ENCODE data around the gene SRSF2.
A peak's percentile ranks its signal among the peaks of the same experiment; 100 is the strongest.
"Not testable (repeated sequence)": the region's sequence is repeated elsewhere in the genome, so short reads cannot be mapped to it uniquely, and the experiment has no call there.

Gene SRSF2

DNA sequence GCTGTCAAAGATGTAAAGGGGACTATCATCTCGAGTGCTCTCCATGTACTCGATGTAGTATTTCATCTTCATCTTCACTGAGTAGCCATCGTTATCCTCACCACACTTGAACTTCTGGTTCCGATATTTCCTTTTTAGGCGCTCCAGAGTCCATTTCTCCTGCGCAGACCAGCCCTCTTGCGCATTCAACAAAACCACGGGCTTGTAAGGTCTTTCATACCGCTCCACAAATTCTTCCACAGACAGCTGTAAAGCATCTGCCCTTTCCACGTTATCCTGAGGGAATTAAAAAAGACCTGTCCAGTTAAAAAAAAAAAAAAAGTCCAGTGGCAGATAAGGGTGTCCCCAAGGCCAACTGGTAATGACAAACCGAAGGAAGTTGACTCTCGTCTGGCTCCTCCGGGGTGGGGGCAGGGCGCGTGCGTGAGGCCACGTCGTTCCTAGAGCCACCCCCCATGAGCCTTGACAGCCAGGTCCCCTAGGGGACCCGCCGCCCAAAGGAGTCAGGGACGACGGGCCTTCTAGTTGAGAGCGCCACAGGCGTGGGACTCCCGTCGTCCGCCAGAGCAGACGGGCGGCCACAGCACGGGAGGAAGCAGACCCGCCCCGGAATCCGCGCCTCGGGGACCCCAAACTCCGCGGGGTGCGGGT lies 11.4 kb downstream of the SRSF2 start:
- Histone ChIP-seq H3K27ac (ENCODE audit: low read length) (no peak overlapping the region), H3K4me1 (ENCODE audit: insufficient read depth, low read length) (no peaks in the 10 kb centered on the region; the same call in 1 of the 2 replicates), H3K27me3 (ENCODE audit: insufficient read depth, low read length) (no peaks in the 10 kb centered on the region), H3K36me3 (ENCODE audit: insufficient read depth, low read depth, low read length) (peaks cover 49% of the 10 kb centered on the region), H3K9me3 (ENCODE audit: insufficient read depth, low read depth, low read length) (no peaks in the 10 kb centered on the region), H3K9ac (ENCODE audit: low read depth, low read length) (peak overlapping the region; percentile 70; the same call in 1 of the 2 replicates), H3K4me3 (ENCODE audit: low read length) (peak overlapping the region; percentile 63)

GRCh38 chr17:76723812-76724211 lies 13.3 kb downstream of the SRSF2 start:
- H3K4me1 ChIP-seq (ENCODE audit: insufficient read depth, low read length) = no peaks in the 10 kb centered on the region; the same call in 1 of the 2 replicates
- H3K27ac ChIP-seq (ENCODE audit: low read length) = no peak overlapping the region
- H3K27me3 ChIP-seq (ENCODE audit: insufficient read depth, low read length) = no peaks in the 10 kb centered on the region
- no peak overlapping the region for H3K9ac ChIP-seq (ENCODE audit: low read depth, low read length)
- H3K36me3 ChIP-seq (ENCODE audit: insufficient read depth, low read depth, low read length) = peaks cover 57% of the 10 kb centered on the region
- H3K4me3 ChIP-seq (ENCODE audit: low read length) = no peak overlapping the region
- no peaks in the 10 kb centered on the region for H3K9me3 ChIP-seq (ENCODE audit: insufficient read depth, low read depth, low read length)

DNA sequence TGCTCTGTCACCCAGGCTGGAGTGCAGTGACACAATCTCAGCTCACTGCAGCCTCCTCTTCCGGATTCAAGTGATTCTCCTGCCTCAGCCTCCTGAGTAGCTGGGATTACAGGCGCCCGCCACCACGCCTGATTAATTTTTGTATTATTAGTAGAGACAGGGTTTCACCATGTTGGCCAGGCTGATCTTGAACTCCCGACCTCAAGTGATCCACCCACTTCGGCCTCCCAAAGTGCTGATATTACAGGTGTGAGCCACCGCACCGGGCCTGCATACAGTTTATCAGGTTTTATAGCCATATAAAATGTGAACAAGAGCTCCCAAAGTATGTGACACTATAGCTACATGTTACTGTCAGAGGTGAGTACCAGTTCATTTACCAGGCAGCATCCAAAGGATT lies 14.2 kb downstream of the SRSF2 start:
- not testable (repeated sequence) for H3K4me3 ChIP-seq (ENCODE audit: low read length); H3K27me3 ChIP-seq (ENCODE audit: insufficient read depth, low read length); H3K4me1 ChIP-seq (ENCODE audit: insufficient read depth, low read length); H3K9me3 ChIP-seq (ENCODE audit: insufficient read depth, low read depth, low read length); H3K9ac ChIP-seq (ENCODE audit: low read depth, low read length); H3K27ac ChIP-seq (ENCODE audit: low read length)
- peaks cover 66% of the 10 kb centered on the region for H3K36me3 ChIP-seq (ENCODE audit: insufficient read depth, low read depth, low read length)

DNA sequence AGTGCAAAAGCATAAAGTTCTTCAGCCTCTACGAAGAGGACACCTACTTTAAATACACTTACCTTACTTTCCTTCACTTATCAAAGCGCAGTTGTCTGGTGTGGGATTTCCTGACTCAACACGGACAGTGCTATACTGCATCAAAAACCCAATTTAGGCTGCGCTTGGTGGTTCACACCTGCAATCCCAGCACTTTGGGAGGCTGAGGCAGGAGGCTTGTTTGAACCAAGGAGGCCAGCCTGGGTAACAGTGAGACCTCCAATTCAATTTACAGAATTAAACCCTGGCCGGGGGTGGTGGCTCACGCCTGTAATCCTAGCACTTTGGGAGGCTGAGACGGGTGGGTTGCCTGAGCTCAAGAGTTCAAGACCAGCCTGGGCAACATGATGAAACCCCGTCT lies 14.9 kb downstream of the SRSF2 start:
- Histone ChIP-seq H3K36me3 (ENCODE audit: insufficient read depth, low read depth, low read length) (peaks cover 69% of the 10 kb centered on the region), H3K27me3 (ENCODE audit: insufficient read depth, low read length) (no peaks in the 10 kb centered on the region), H3K9ac (ENCODE audit: low read depth, low read length) (no peak overlapping the region), H3K4me3 (ENCODE audit: low read length) (no peak overlapping the region), H3K27ac (ENCODE audit: low read length) (no peak overlapping the region), H3K4me1 (ENCODE audit: insufficient read depth, low read length) (no peaks in the 10 kb centered on the region), H3K9me3 (ENCODE audit: insufficient read depth, low read depth, low read length) (no peaks in the 10 kb centered on the region)

DNA sequence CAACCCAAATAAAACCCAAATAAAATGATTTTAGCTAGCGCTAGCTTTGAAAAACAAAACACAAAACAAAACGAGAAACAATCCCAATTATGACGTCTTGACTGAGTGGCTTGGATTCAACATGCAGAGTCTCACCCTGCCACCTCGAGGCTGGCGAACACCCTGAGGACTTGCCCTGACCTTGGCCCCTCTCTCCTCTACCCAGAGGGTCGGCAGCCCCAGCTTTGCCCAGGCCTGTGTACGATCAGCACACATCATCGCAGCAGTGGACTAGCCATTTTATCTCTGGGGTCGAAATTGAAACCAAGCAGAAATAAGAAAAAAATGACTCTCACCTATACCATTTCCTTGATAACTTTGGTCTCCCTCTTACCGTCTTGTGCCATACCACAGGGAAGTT lies 15.7 kb downstream of the SRSF2 start:
- Histone ChIP-seq H3K4me3 (ENCODE audit: low read length) (no peak overlapping the region), H3K36me3 (ENCODE audit: insufficient read depth, low read depth, low read length) (peaks cover 77% of the 10 kb centered on the region), H3K9ac (ENCODE audit: low read depth, low read length) (no peak overlapping the region), H3K4me1 (ENCODE audit: insufficient read depth, low read length) (no peaks in the 10 kb centered on the region), H3K27me3 (ENCODE audit: insufficient read depth, low read length) (no peaks in the 10 kb centered on the region), H3K27ac (ENCODE audit: low read length) (no peak overlapping the region), H3K9me3 (ENCODE audit: insufficient read depth, low read depth, low read length) (no peaks in the 10 kb centered on the region)

DNA sequence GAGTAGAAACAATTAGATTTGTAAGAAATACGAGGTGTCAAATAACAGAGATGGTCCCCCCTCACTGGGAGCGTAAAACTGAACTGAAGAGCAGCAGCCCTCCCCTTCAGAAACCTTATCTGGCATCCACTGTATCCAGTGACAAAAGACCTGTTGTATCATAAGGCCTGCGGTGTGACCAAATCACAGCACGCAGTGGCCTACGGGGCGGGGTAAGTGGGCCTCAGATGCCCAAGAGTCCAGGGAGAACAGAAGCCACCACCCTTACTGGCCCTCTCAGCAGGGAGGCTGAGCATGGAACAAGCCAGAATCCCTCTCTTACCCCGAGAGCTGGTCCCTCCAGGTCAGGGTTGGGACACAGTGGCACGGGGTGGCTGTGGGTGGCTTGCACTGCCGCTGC lies 16.2 kb downstream of the SRSF2 start:
- peaks cover 83% of the 10 kb centered on the region for H3K36me3 ChIP-seq (ENCODE audit: insufficient read depth, low read depth, low read length)
- H3K27me3 ChIP-seq (ENCODE audit: insufficient read depth, low read length) = no peaks in the 10 kb centered on the region
- no peak overlapping the region for H3K9ac ChIP-seq (ENCODE audit: low read depth, low read length)
- H3K4me3 ChIP-seq (ENCODE audit: low read length) = no peak overlapping the region
- no peaks in the 10 kb centered on the region for H3K4me1 ChIP-seq (ENCODE audit: insufficient read depth, low read length)
- H3K27ac ChIP-seq (ENCODE audit: low read length) = no peak overlapping the region
- no peaks in the 10 kb centered on the region for H3K9me3 ChIP-seq (ENCODE audit: insufficient read depth, low read depth, low read length)

DNA sequence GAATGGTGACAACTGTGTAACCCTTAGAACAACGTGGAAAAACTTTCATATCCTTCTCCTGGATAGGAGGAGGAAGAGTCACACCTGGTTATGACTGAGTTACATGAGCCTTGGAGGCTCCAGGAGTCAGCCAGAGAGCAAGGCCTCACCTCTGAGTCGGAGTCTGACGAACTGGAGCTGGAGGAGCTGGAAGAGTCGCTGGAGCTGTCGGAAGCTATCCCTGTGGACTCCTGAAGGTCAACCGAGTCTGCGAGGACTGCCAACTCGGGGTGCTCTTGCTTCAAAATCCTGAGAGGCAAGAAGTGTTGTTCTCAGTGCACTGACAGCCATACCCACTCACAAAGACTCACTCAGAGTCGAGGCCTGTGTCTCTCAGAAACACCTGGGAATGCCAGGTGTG lies 16.9 kb downstream of the SRSF2 start:
- H3K4me1 ChIP-seq (ENCODE audit: insufficient read depth, low read length) = no peaks in the 10 kb centered on the region
- H3K9ac ChIP-seq (ENCODE audit: low read depth, low read length) = no peak overlapping the region
- H3K36me3 ChIP-seq (ENCODE audit: insufficient read depth, low read depth, low read length) = peaks cover 87% of the 10 kb centered on the region
- no peaks in the 10 kb centered on the region for H3K9me3 ChIP-seq (ENCODE audit: insufficient read depth, low read depth, low read length)
- no peak overlapping the region for H3K4me3 ChIP-seq (ENCODE audit: low read length)
- no peak overlapping the region for H3K27ac ChIP-seq (ENCODE audit: low read length)
- no peaks in the 10 kb centered on the region for H3K27me3 ChIP-seq (ENCODE audit: insufficient read depth, low read length)

DNA sequence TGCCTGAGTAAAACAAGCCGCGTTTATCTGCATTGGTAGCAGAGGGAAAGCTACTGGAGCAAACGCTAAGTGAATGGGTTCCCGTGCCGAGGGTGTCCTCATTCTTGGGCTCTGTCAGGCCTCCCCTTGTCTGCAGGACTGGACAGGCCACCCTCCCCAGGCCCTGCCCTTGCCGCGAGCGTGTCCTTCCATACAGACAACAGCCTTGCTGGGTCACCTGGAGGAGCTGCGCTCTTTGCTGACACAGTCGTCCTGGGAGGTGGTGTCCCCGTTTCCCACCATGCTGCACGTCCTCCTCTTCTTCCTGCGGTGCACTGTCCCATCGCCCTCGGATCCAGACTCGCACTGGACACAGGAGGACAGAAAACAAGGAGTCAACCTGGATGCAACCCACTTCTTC lies 18.6 kb downstream of the SRSF2 start:
- H3K9ac ChIP-seq (ENCODE audit: low read depth, low read length) = no peak overlapping the region
- no peak overlapping the region for H3K4me3 ChIP-seq (ENCODE audit: low read length)
- H3K4me1 ChIP-seq (ENCODE audit: insufficient read depth, low read length) = no peaks in the 10 kb centered on the region
- H3K36me3 ChIP-seq (ENCODE audit: insufficient read depth, low read depth, low read length) = peaks cover 79% of the 10 kb centered on the region
- no peak overlapping the region for H3K27ac ChIP-seq (ENCODE audit: low read length)
- H3K9me3 ChIP-seq (ENCODE audit: insufficient read depth, low read depth, low read length) = no peaks in the 10 kb centered on the region
- H3K27me3 ChIP-seq (ENCODE audit: insufficient read depth, low read length) = no peaks in the 10 kb centered on the region

DNA sequence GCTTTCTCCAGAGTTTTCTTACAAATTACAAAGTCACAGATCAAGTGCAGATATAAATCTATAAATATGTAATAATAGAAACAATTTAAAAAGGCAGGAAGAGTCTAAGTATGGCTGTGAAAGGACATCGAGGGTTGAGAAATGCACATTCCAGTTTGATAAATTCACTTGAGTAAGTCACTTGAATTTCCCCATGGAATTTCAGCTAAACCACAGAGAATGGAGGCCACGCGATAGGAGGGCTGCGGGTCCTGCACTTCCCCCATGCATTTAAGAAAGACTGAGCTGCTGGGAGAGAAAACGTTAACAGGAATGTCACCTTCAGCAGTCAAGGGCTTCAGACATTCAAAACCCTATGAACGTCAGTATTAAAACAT lies 20.3 kb downstream of the SRSF2 start:
- H3K9me3 ChIP-seq (ENCODE audit: insufficient read depth, low read depth, low read length) = no peaks in the 10 kb centered on the region
- no peak overlapping the region for H3K27ac ChIP-seq (ENCODE audit: low read length)
- H3K4me1 ChIP-seq (ENCODE audit: insufficient read depth, low read length) = no peaks in the 10 kb centered on the region
- H3K36me3 ChIP-seq (ENCODE audit: insufficient read depth, low read depth, low read length) = peaks cover 66% of the 10 kb centered on the region
- H3K27me3 ChIP-seq (ENCODE audit: insufficient read depth, low read length) = no peaks in the 10 kb centered on the region
- no peak overlapping the region for H3K4me3 ChIP-seq (ENCODE audit: low read length)
- H3K9ac ChIP-seq (ENCODE audit: low read depth, low read length) = no peak overlapping the region

DNA sequence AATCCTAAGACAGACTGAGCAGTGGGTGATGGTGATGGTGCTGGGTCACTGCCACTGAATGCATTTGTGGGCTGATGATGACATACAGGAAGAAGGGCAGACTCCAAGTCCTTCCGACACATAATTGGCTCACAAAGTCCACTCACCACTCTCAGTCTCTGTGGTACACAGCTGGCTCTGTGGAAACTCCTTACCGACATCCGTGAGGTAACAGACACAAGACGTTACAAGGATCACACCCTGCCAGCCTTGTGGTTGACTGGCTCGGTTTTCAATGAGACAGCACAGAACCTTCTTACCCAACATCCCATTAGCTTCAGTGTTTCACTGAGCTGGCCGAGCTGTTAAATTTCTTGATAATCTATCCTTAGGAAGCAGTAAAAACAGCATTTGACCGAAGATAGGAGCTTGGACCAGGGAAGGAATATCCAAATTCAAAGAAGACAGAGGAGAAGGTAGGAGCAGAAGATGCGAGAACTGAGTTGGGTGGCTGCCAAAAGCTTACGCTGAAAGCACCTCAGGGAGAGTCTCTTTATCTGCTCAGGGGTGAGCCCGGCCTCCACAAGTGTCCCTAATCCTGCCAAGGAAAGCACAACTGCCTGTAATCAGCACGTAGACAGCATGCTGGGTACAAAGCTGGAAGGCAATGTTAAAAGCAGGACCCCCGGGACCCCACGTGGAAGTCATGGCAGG lies 20.8 kb downstream of the SRSF2 start:
- Histone ChIP-seq H3K4me1 (ENCODE audit: insufficient read depth, low read length) (peaks cover 1% of the 10 kb centered on the region; the same call in 1 of the 2 replicates), H3K36me3 (ENCODE audit: insufficient read depth, low read depth, low read length) (peaks cover 61% of the 10 kb centered on the region), H3K9ac (ENCODE audit: low read depth, low read length) (no peak overlapping the region), H3K27ac (ENCODE audit: low read length) (no peak overlapping the region), H3K9me3 (ENCODE audit: insufficient read depth, low read depth, low read length) (no peaks in the 10 kb centered on the region), H3K27me3 (ENCODE audit: insufficient read depth, low read length) (no peaks in the 10 kb centered on the region), H3K4me3 (ENCODE audit: low read length) (no peak overlapping the region)

- H3K9ac ChIP-seq (ENCODE audit: low read depth, low read length) = no peak overlapping the region
- H3K4me3 ChIP-seq (ENCODE audit: low read length) = no peak overlapping the region
- no peaks in the 10 kb centered on the region for H3K27me3 ChIP-seq (ENCODE audit: insufficient read depth, low read length)
- H3K4me1 ChIP-seq (ENCODE audit: insufficient read depth, low read length) = peaks cover 4% of the 10 kb centered on the region; the same call in 1 of the 2 replicates
- H3K27ac ChIP-seq (ENCODE audit: low read length) = no peak overlapping the region
- peaks cover 52% of the 10 kb centered on the region for H3K36me3 ChIP-seq (ENCODE audit: insufficient read depth, low read depth, low read length)
- H3K9me3 ChIP-seq (ENCODE audit: insufficient read depth, low read depth, low read length) = no peaks in the 10 kb centered on the region
Measured at GRCh38 chr17:76715496-76715830, 21.7 kb downstream of the SRSF2 start.

DNA sequence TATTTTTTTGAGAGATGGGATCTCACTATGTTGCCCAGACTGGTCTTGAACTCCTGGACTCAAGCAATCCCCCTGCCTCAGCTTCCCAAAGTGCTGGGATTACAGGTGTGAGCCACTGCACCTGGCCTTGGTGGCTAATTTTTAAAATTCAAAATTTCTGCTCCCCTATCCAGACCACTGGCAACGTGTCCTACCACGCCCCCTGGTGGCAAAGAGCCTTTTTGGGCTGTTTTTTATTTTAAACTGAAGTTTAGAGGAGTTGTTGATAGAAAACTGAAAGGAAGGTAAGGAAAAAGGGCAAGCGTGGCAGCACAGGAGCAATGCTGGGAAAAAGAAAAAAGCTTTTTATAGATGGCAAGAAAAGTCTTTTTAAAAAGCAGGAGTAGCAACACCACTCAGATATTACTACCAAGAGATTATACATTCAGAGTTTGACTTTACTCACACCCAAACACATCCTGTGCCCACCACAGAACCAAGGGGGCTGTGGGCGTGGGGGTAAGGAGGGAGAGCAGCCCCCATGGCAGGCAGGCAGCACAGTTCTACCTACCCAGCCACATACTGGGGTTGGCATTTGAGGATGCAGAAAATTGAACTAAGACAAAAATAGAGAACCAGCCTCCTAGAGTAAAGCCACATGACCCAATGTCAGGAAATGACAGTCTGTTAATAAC lies 22.2 kb downstream of the SRSF2 start:
- peaks cover 6% of the 10 kb centered on the region; the same call in 1 of the 2 replicates for H3K4me1 ChIP-seq (ENCODE audit: insufficient read depth, low read length)
- H3K27me3 ChIP-seq (ENCODE audit: insufficient read depth, low read length) = peaks cover 4% of the 10 kb centered on the region
- no peak overlapping the region for H3K27ac ChIP-seq (ENCODE audit: low read length)
- H3K4me3 ChIP-seq (ENCODE audit: low read length) = no peak overlapping the region
- H3K36me3 ChIP-seq (ENCODE audit: insufficient read depth, low read depth, low read length) = peaks cover 47% of the 10 kb centered on the region
- no peak overlapping the region for H3K9ac ChIP-seq (ENCODE audit: low read depth, low read length)
- H3K9me3 ChIP-seq (ENCODE audit: insufficient read depth, low read depth, low read length) = no peaks in the 10 kb centered on the region
